Large intestine (tissue), 12 donors: Measurements from ENCODE around the gene DHCR24. TPM values are rescaled to one million over a fixed set of nuclear protein-coding genes. Genes with fewer than 3 reads are reported as not detected.
"Not testable (repeated sequence)": the region's sequence is repeated elsewhere in the genome, so short reads cannot be mapped to it uniquely, and the experiment has no call there.

ENCODE experiments used
- DNase-seq, 2 donors: peaks; one replicate each; pipeline versions ENCODE4 v3.0.0 to v3.0.0-alpha.2; 2013
- H3K27ac ChIP-seq: one replicate; pipeline ENCODE4 v1.5.1; 2013; ENCODE audit warnings: low read length
- H3K27me3 ChIP-seq: 2 replicates; pipeline ENCODE4 v1.6.1; 2013; ENCODE audit warnings: low read length; ENCODE audit not compliant: control insufficient read depth, insufficient read depth
- H3K36me3 ChIP-seq: 2 replicates; pipeline ENCODE4 v1.6.1; 2013; ENCODE audit warnings: low read length; ENCODE audit not compliant: control insufficient read depth, insufficient read depth
- H3K4me1 ChIP-seq: one replicate; pipeline ENCODE4 v1.6.1; 2013; ENCODE audit warnings: low read length; ENCODE audit not compliant: control insufficient read depth, insufficient read depth
- H3K4me3 ChIP-seq: one replicate; pipeline ENCODE4 v1.5.1; 2013; ENCODE audit warnings: low read length
- H3K9me3 ChIP-seq: one replicate; pipeline ENCODE4 v1.6.1; 2013; ENCODE audit warnings: mild to moderate bottlenecking, low read depth, low read length, moderate library complexity; ENCODE audit not compliant: control insufficient read depth
- WGBS: methylation state at CpG from one replicate; pipeline ENCODE4 v1.1.5; 2013; ENCODE audit warnings: low lambda C conversion rate; ENCODE audit not compliant: insufficient coverage; 5-methylcytosine and 5-hydroxymethylcytosine counted together
- long read RNA-seq, 11 donors: transcript quantifications; one replicate each; lab custom pipeline, GENCODE V29; 2026
- polyA plus RNA-seq: library from polyadenylated mRNA; unstranded; fragments of 120-200 nt; gene quantifications from one replicate; pipeline ENCODE4 v1.2.1, GENCODE V29; 2013

Gene DHCR24, protein sequence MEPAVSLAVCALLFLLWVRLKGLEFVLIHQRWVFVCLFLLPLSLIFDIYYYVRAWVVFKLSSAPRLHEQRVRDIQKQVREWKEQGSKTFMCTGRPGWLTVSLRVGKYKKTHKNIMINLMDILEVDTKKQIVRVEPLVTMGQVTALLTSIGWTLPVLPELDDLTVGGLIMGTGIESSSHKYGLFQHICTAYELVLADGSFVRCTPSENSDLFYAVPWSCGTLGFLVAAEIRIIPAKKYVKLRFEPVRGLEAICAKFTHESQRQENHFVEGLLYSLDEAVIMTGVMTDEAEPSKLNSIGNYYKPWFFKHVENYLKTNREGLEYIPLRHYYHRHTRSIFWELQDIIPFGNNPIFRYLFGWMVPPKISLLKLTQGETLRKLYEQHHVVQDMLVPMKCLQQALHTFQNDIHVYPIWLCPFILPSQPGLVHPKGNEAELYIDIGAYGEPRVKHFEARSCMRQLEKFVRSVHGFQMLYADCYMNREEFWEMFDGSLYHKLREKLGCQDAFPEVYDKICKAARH
- 36.0 TPM for polyA plus RNA-seq
- long read RNA-seq, donor 1, full-length matches to known transcripts: 9 of 9 reads
- long read RNA-seq, donor 1, partial matches to known transcripts: 0 of 9 reads
- long read RNA-seq, donor 1, other reads (novel, unspliced or antisense): 0 of 9 reads
- long read RNA-seq, donor 2, full-length matches to known transcripts: 12 of 12 reads
- long read RNA-seq, donor 2, partial matches to known transcripts: 0 of 12 reads
- long read RNA-seq, donor 2, other reads (novel, unspliced or antisense): 0 of 12 reads
- long read RNA-seq, donor 3: 0 reads
- long read RNA-seq, donor 4, full-length matches to known transcripts: 3 of 3 reads
- long read RNA-seq, donor 4, partial matches to known transcripts: 0 of 3 reads
- long read RNA-seq, donor 4, other reads (novel, unspliced or antisense): 0 of 3 reads
- long read RNA-seq, donor 5, full-length matches to known transcripts: 13 of 19 reads
- long read RNA-seq, donor 5, partial matches to known transcripts: 6 of 19 reads
- long read RNA-seq, donor 5, other reads (novel, unspliced or antisense): 0 of 19 reads
- long read RNA-seq, donor 6, full-length matches to known transcripts: 5 of 5 reads
- long read RNA-seq, donor 6, partial matches to known transcripts: 0 of 5 reads
- long read RNA-seq, donor 6, other reads (novel, unspliced or antisense): 0 of 5 reads
- long read RNA-seq, donor 7, full-length matches to known transcripts: 6 of 6 reads
- long read RNA-seq, donor 7, partial matches to known transcripts: 0 of 6 reads
- long read RNA-seq, donor 7, other reads (novel, unspliced or antisense): 0 of 6 reads
- long read RNA-seq, donor 8, full-length matches to known transcripts: 4 of 19 reads
- long read RNA-seq, donor 8, partial matches to known transcripts: 15 of 19 reads
- long read RNA-seq, donor 8, other reads (novel, unspliced or antisense): 0 of 19 reads
- long read RNA-seq, donor 9, full-length matches to known transcripts: 1 of 1 reads
- long read RNA-seq, donor 9, partial matches to known transcripts: 0 of 1 reads
- long read RNA-seq, donor 9, other reads (novel, unspliced or antisense): 0 of 1 reads
- long read RNA-seq, donor 10, full-length matches to known transcripts: 4 of 4 reads
- long read RNA-seq, donor 10, partial matches to known transcripts: 0 of 4 reads
- long read RNA-seq, donor 10, other reads (novel, unspliced or antisense): 0 of 4 reads
- long read RNA-seq, donor 11, full-length matches to known transcripts: 7 of 7 reads
- long read RNA-seq, donor 11, partial matches to known transcripts: 0 of 7 reads
- long read RNA-seq, donor 11, other reads (novel, unspliced or antisense): 0 of 7 reads

DNA sequence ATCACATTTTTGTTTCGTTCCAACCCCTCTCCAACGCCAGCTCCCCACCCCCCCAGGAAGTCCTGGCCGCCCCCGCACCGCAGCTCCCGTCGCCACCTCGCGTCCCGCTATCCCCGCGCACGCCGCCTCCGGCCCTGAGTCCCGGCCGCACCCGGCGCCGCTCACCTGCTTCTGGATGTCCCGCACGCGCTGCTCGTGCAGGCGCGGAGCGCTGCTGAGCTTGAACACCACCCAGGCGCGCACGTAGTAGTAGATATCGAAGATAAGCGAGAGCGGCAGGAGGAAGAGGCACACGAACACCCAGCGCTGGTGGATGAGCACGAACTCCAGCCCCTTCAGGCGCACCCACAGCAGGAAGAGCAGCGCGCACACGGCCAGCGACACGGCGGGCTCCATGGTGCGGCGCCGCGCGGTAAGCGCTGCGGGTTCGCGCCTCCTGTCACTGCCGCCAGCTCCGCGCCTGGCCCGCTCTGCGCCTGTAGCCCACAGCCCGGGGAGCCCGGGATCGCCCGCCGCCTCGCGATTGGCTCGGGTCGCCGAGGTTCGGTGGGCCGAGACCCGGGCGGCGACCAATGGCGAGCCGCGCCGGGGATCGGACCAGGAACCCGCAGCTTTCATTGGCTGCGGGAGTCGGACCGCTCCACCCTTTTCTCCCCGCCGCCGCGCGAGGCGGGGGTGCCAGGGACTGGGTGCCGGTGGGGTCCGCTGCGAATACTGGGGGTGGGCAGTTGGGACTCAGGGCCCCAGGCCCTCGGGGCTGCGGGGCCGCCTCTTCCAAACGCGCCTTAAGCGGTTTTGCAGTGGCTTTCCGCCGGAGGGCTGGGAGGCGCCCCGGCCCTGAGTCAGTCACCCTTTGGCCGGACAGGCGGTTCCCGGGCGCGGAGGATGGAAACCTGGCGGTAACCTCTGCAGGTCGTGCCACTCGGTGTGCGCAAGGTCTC, at the start of gene DHCR24:
TSS of gene DHCR24 (minus strand) at position 472 of the 941 bp plus-strand sequence. CDS start at position 396, 76 bp downstream.
- H3K27me3 ChIP-seq: no peaks in the 10 kb centered on the region
- H3K4me3 ChIP-seq: peak within 1 kb of the TSS; percentile 72
- H3K27ac ChIP-seq: peak within 1 kb of the TSS; percentile 63
- WGBS: no CpG with 5 or more reads among the region's 109 CpGs
- H3K36me3 ChIP-seq: peaks cover 8% of the 10 kb centered on the region
- peaks cover 41% of the 10 kb centered on the region for H3K4me1 ChIP-seq
- DNase-seq: peak; percentile 65 to 85
- H3K9me3 ChIP-seq: peaks cover 2% of the 10 kb centered on the region

DNA sequence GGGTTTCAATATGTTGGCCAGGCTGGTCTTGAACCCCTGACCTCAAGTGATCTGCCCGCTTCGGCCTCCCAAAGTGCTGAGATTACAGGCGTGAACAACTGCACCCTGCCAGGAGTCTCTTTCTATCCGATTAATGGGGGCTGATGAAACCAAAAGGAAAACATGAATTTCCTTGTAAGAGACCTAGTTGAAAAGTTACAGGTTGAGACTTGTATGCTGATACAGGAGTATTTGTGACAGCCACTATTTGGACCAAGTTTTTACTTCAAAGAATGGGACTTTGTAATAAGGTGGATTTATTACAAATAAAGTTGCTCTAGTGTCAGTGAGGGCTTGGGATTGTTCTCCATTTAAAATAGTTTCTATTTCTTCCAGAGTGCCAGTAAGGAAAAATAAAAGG, 49.8 kb upstream of the DHCR24 start:
- Histone ChIP-seq H3K4me3 (no peak overlapping the region), H3K4me1 (peaks cover 30% of the 10 kb centered on the region), H3K36me3 (no peaks in the 10 kb centered on the region), H3K27ac (no peak overlapping the region), H3K9me3 (no peaks in the 10 kb centered on the region), H3K27me3 (no peaks in the 10 kb centered on the region)
- no CpG with 5 or more reads among the region's 4 CpGs for WGBS
- no peak for DNase-seq

DNA sequence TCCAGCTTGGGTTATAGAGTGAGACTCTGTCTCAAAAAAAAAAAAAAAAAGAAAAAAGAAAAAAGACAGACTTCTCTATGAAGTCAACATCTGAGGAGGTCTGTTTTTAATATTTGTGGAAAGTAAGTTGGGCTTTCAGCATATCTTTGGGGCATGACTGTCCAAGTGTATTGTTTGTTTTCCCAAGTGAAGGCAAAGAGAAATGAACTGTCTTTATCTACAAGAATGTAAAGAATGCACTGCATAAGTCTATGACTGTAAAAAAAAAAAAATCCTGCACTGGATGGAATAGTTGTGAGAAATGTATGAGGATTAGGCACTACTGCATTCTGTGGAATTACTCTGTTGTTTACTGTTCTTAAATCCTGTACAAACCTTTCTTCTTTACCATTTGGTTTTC, 47.9 kb upstream of the DHCR24 start:
- Histone ChIP-seq H3K4me1 (peaks cover 22% of the 10 kb centered on the region), H3K36me3 (no peaks in the 10 kb centered on the region), H3K9me3 (no peaks in the 10 kb centered on the region), H3K4me3 (no peak overlapping the region), H3K27ac (no peak overlapping the region), H3K27me3 (no peaks in the 10 kb centered on the region)
- peak in 1 of 2 donors; percentile 14 for DNase-seq

DNA sequence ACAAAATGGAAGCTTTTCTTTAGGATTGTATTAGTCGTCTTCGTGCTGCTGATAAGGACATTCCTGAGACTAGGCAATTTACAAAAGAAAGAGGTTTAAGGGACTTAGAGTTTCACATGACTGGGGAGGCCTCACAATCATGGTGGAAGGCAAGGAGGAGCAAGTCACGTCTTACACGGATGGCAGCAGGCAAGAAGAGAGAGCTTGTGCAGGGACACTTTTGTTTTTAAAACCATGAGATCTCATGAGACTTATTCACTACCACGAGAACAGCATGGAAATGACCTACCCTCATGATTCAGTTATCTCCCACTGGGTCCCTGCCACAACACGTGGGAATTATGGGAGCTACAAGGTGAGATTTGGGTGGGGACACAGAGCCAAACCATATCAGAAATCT, 47.1 kb upstream of the DHCR24 start:
- not testable (repeated sequence) for H3K27me3 ChIP-seq, H3K27ac ChIP-seq, H3K9me3 ChIP-seq, H3K36me3 ChIP-seq, DNase-seq, H3K4me3 ChIP-seq
- H3K4me1 ChIP-seq: peaks cover 16% of the 10 kb centered on the region
- WGBS: 100% methylated on average over 1 of the region's 6 CpGs

DNA sequence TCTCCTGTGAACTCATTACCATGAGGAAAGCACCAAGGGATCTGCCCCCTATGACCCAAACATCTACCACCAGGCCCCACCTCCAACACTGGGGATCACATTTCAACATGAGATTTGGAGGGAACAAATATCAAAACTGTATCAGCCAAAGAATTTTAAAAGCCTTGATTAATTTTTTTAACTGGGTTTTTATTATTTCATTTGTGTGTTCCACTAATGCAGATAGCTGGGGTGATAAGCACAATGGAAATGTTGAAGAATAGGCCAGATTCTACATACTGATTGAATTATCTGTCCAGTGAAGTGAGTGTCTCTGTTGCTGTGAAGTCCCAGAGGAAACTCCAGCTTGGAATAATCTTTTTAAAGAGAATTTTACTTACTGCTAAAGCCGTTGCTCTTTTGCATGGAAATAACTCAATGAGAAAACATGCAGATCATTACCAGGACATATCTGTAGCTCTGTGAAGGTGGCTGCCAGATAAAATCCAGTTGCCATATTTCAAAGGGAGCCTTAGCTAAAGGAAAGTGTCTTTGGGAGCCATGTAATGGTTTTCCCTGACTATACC, 44.4 kb upstream of the DHCR24 start:
- Histone ChIP-seq H3K4me3 (no peak overlapping the region), H3K9me3 (no peaks in the 10 kb centered on the region), H3K36me3 (no peaks in the 10 kb centered on the region), H3K27me3 (no peaks in the 10 kb centered on the region), H3K27ac (no peak overlapping the region), H3K4me1 (peaks cover 2% of the 10 kb centered on the region)
- DNase-seq: no peak
- WGBS: no CpG with 5 or more reads among the region's 1 CpG

DNA sequence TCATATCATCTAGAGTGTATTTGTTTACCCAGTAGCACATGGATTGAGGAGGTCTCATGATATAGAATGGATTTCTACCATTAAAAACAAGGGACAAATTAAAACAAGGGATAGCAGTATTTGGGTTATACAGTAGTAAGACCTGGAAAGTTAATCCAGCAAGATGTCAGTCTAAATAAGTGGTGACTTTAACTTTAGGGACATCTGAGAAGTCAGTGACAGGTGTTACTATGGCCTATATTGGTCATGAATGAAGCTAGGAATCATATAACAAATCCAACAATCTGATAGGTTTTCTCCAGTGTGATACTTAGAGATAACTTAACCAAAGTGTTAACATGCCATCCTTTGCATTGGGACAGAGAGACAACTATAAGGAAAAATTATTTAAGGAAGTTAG, 42.7 kb upstream of the DHCR24 start:
- Histone ChIP-seq H3K27me3 (no peaks in the 10 kb centered on the region), H3K27ac (no peak overlapping the region), H3K4me3 (no peak overlapping the region), H3K9me3 (no peaks in the 10 kb centered on the region), H3K4me1 (no peaks in the 10 kb centered on the region), H3K36me3 (no peaks in the 10 kb centered on the region)
- no peak for DNase-seq

DNA sequence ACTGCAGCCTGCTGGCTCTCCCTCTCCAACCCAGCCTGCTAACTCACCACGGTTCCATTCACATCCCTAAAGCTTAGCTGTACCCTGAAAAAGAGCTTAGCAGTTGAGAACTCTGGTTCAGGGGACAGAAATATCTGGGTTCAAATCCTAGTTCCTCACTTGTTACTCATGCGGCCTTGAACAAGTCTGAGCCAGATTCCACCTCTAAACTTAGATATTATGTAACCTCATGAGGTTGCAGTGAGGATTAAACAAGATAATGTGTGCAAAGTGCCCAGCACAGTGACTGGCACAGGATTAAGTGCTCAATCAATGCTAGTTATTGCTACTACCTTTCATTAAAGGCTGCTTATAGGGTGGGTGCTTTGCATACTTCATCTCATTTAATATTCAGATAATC, 41.3 kb upstream of the DHCR24 start:
- no CpG with 5 or more reads among the region's 2 CpGs for WGBS
- Histone ChIP-seq H3K27me3 (no peaks in the 10 kb centered on the region), H3K27ac (no peak overlapping the region), H3K4me1 (no peaks in the 10 kb centered on the region), H3K4me3 (no peak overlapping the region), H3K36me3 (no peaks in the 10 kb centered on the region), H3K9me3 (no peaks in the 10 kb centered on the region)
- DNase-seq: no peak

DNA sequence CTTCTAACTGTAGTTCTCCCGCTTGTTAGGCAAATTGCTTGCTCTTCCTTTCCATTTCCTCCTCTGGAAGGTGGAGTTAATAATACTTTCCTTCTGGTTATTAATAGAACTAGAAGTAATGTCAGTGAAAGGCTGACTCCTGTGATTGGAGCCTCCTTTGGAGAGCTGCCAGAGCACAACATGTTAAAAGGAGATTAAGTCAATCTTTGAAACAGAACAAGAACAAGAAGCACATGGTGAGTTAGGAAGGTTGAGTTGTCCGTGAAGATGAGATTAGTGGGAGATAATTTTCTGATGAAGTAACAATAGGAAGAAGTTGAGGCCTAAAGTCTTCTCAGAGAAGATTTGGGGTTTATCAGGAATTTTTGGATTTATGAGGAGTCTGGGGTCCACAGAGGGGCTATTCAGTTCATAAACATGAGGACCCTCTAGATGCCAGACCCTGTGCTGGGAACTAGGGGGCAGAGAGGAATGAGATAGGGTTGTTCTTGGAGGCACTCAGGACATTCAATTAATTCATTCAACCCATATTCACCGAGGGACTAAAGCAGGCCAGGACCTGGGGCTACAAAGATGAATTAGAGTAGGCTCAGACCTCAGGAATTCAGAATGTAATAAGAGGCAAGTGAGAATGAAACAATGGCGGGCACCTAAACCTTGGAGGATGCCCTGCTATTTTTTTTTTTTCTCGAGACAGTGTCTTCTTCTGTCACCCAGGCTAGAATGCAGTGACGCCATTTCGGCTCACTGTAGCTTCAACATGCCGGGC, 40.7 kb upstream of the DHCR24 start:
- Histone ChIP-seq H3K27ac (no peak overlapping the region), H3K4me1 (no peaks in the 10 kb centered on the region), H3K9me3 (no peaks in the 10 kb centered on the region), H3K36me3 (no peaks in the 10 kb centered on the region), H3K27me3 (no peaks in the 10 kb centered on the region), H3K4me3 (no peak overlapping the region)
- 69% methylated on average over 3 of the region's 8 CpGs for WGBS
- peak in 1 of 2 donors; percentile 36 for DNase-seq
